ENCODE measurements around the gene NHLH2. TPM values are rescaled to one million over a fixed set of nuclear protein-coding genes. Genes with fewer than 3 reads are reported as not detected.
A peak's percentile ranks its signal among the peaks of the same experiment; 100 is the strongest.

NHLH2 gene
- total and polyA plus RNA-seq, 8 donors, result not detected

- Histone ChIP-seq H3K4me1 (no peaks in the 10 kb centered on the region), H3K27me3 (no peaks in the 10 kb centered on the region), H3K9me3 (no peaks in the 10 kb centered on the region), H3K4me3 (no peak overlapping the region), H3K36me3 (no peaks in the 10 kb centered on the region), H3K27ac (no peak overlapping the region)
- DNase-seq (no peak), ATAC-seq (no peak)
- no peak for TF ChIP-seq CTCF (IDR thresholded peaks at IDR 0.05)
- intact Hi-C loops (cut with DNase I), result no loop called here
Measured at GRCh38 chr1:115854005-115854404, 13.1 kb upstream of the NHLH2 start.

- intact Hi-C loops (cut with DNase I), result no loop called here
- Histone ChIP-seq H3K4me1 (no peaks in the 10 kb centered on the region), H3K4me3 (no peak overlapping the region), H3K27me3 (peaks cover 17 to 22% of the 10 kb centered on the region in 2 donors), H3K27ac (no peak overlapping the region), H3K36me3 (no peaks in the 10 kb centered on the region), H3K9me3 (no peaks in the 10 kb centered on the region)
- no peak for ATAC-seq
- no peak for DNase-seq
- TF ChIP-seq CTCF (IDR thresholded peaks at IDR 0.05), result no peak
Measured at GRCh38 chr1:115850937-115851336, 10.0 kb upstream of the NHLH2 start.

- Histone ChIP-seq H3K4me3 (no peak overlapping the region), H3K36me3 (no peaks in the 10 kb centered on the region), H3K4me1 (no peaks in the 10 kb centered on the region), H3K27me3 (peaks cover 30 to 51% of the 10 kb centered on the region in 2 donors), H3K27ac (no peak overlapping the region), H3K9me3 (no peaks in the 10 kb centered on the region)
- TF ChIP-seq CTCF (IDR thresholded peaks at IDR 0.05), result no peak
- no peak for ATAC-seq
- no peak for DNase-seq
- intact Hi-C loops (cut with DNase I), result no loop called here
Measured at GRCh38 chr1:115847787-115848186, 6.9 kb upstream of the NHLH2 start.

- intact Hi-C loops (cut with DNase I), result no loop called here
- Histone ChIP-seq H3K36me3 (no peaks in the 10 kb centered on the region), H3K4me1 (peaks cover 15 to 19% of the 10 kb centered on the region in 2 donors), H3K27ac (no peak overlapping the region), H3K27me3 (peaks cover 76 to 94% of the 10 kb centered on the region in 2 donors), H3K4me3 (no peak overlapping the region), H3K9me3 (no peaks in the 10 kb centered on the region)
- no peak for TF ChIP-seq CTCF (IDR thresholded peaks at IDR 0.05)
- DNase-seq (no peak), ATAC-seq (no peak)
Measured at GRCh38 chr1:115842948-115843347, 2.0 kb upstream of the NHLH2 start.

- no peak overlapping the region for H3K27ac ChIP-seq
- DNase-seq, result no peak
- peaks cover 78 to 97% of the 10 kb centered on the region in 2 donors for H3K27me3 ChIP-seq
- H3K9me3 ChIP-seq, result no peaks in the 10 kb centered on the region
- no peaks in the 10 kb centered on the region for H3K36me3 ChIP-seq
- no peak for TF ChIP-seq CTCF (IDR thresholded peaks at IDR 0.05)
- intact Hi-C loops (cut with DNase I), result no loop called here
- ATAC-seq, result peak; percentile 9
- H3K4me3 ChIP-seq, result peak overlapping the region; percentile 19 to 25
- H3K4me1 ChIP-seq, result peaks cover 19 to 24% of the 10 kb centered on the region in 2 donors
Measured at GRCh38 chr1:115839679-115840237, 1.2 kb downstream of the NHLH2 start.

Data from left lung (tissue), 10 donors.